ENCODE data around the gene CAPN1. TPM values are rescaled to one million over a fixed set of nuclear protein-coding genes. Genes with fewer than 3 reads are reported as not detected.

The CAPN1 gene
- total and polyA plus RNA-seq, 9 of the 15 experiments (the other 6 are each of a cell fraction or from before 2014, with no cell fraction given), result 3.5 to 199 (median 61.6) TPM

DNA sequence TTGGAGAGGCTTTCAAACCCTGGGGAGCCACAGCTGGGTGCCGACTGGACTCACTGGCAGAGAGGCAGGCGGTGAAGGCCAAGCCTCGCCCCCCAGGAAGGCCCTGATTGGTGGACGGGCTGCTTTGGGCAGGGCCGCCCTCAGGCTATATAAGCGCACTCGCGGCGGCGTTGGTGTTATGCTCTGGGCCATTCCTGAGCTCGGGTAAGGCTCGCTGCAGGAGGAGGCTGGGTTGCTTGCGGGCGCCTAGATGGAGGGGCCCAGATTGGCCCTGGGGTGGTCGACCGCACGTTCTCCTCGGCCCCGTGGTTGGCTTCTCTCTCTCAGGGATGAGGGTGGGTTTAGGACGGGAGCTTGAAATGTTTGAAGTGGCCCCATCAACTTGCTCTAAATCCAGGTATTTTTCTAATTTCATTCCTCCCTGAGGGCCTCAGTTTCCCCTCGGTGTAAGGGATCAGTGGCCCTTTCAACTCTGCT, 11.6 kb upstream of the CAPN1 start, which contains the start of gene SPDYC (continued):
- TF ChIP-seq ATF3 (IDR thresholded peaks at IDR 0.05) (no peak), ATF3 (CRISPR knock-in tag; conservative IDR thresholded peaks at IDR 0.05) (no peak), SRSF9 (IDR thresholded peaks at IDR 0.05; ENCODE audit: borderline replicate concordance, low read depth, low read length) (no peak), FOXP1 (CRISPR knock-in tag; IDR thresholded peaks at IDR 0.05) (no peak; the same call in 1 of the 2 replicates), AFF1 (IDR thresholded peaks at IDR 0.05; ENCODE audit: low read depth in 1 of 2, partially characterized antibody in 2 of 2) (peak; percentile 27 to 64), ZNF561 (CRISPR knock-in tag; conservative IDR thresholded peaks at IDR 0.05) (no peak), MCM3 (IDR thresholded peaks at IDR 0.05) (no peak), BRD4 (IDR thresholded peaks at IDR 0.05) (0 out of 2 replicates have a peak, but pooled peaks have one; percentile 31), FUS (optimal IDR thresholded peaks at IDR 0.05; ENCODE audit: low read depth, low read length) (no peak), CLOCK (CRISPR knock-in tag; IDR thresholded peaks at IDR 0.05; ENCODE audit: borderline replicate concordance) (no peak), ELF2 (CRISPR knock-in tag; IDR thresholded peaks at IDR 0.05) (no peak), TAF1 (IDR thresholded peaks at IDR 0.05; ENCODE audit: control insufficient read depth, extremely low read depth, insufficient read depth, low read length, severe bottlenecking) (peak; percentile 96), ZBTB34 (CRISPR knock-in tag; IDR thresholded peaks at IDR 0.05) (no peak), GABPA (tag; conservative IDR thresholded peaks at IDR 0.05; ENCODE audit: low read depth) (no peak), THAP7 (CRISPR knock-in tag; IDR thresholded peaks at IDR 0.05) (no peak), TCF3 (CRISPR knock-in tag; IDR thresholded peaks at IDR 0.05) (peak; percentile 11; the same call in 1 of the 2 replicates)

All from K562 (cell line).